Psoas muscle (tissue), 8 donors: ENCODE data around the gene ANXA3. TPM values are rescaled to one million over a fixed set of nuclear protein-coding genes. Genes with fewer than 3 reads are reported as not detected.
A peak's percentile ranks its signal among the peaks of the same experiment; 100 is the strongest.

Experiments
- ATAC-seq, 4 donors: fragments of 200-7000 bp; cut with Tn5 transposase; one replicate each; pipeline ENCODE4 v1.9.1; 2020; ENCODE audit warnings: moderate library complexity in 3 of 4, mild to moderate bottlenecking in 2 of 4
- DNase-seq, 2 donors: peaks; one replicate each; pipeline ENCODE4 v3.0.0-alpha.2; 2020
- H3K27ac ChIP-seq: fragments of 200-600 bp; one replicate; pipeline ENCODE4 v1.8.0; 2022
- H3K27me3 ChIP-seq, 3 donors: fragments of 200-600 bp in 1 of 3; one replicate each; pipeline versions ENCODE4 v1.6.1 to v1.8.0; 2013 to 2022; ENCODE audit warnings: low read length in 2 of 3, mild to moderate bottlenecking in 2 of 3, moderate library complexity in 1 of 3; ENCODE audit not compliant: insufficient read depth in 3 of 3
- H3K36me3 ChIP-seq, 2 donors: fragments of 200-600 bp in 1 of 2; one replicate each; pipeline versions ENCODE4 v1.6.1 to v1.8.0; 2013 to 2022; ENCODE audit warnings: low read depth in 1 of 2, mild to moderate bottlenecking in 1 of 2, moderate library complexity in 1 of 2; ENCODE audit not compliant: insufficient read depth in 1 of 2
- H3K4me1 ChIP-seq: fragments of 200-600 bp; one replicate; pipeline ENCODE4 v1.8.0; 2022
- H3K4me3 ChIP-seq: fragments of 200-600 bp; one replicate; pipeline ENCODE4 v1.8.0; 2022; ENCODE audit warnings: mild to moderate bottlenecking
- H3K9me3 ChIP-seq: fragments of 200-600 bp; one replicate; pipeline ENCODE4 v1.8.0; 2022
- CTCF ChIP-seq: fragments of 200-600 bp; IDR thresholded peaks from one replicate; pipeline ENCODE4 v1.8.0; 2022; ENCODE audit warnings: antibody characterized with exemption
- WGBS, 3 donors: extraction: QIAGEN DNeasy Blood & Tissue Kit; methylation state at CpG; one replicate each; pipeline versions ENCODE4 v1.1.6 to v1.1.7; 2013; 5-methylcytosine and 5-hydroxymethylcytosine counted together
- intact Hi-C, 2 donors: fragments of 100-400 bp; cut with DNase I; formaldehyde crosslinking; loops; one replicate each; pipeline versions ENCODE4 v1.11.0 to v1.14.2; 2022
- polyA plus RNA-seq, 3 donors: library from polyadenylated mRNA; stranded (reverse); fragments of 200-250 nt; gene quantifications; one replicate each; pipeline ENCODE4 v1.2.3, GENCODE V29; 2013
- total RNA-seq, 4 donors: library from RNA; stranded (reverse); fragmentation: NEBNext Ultra II Directional in 2 of 4; extraction: Animal tissue kit (Norgen Biotek cat#: 25700) in 2 of 4; gene quantifications; one replicate each; pipeline versions ENCODE4 v1.2.1 to v1.2.4, GENCODE V29; 2021 to 2023
- donor health status: healthy with polysubstance abuse.
- donor health status: DM: no; HTN: no; CAD: no; lungs with moderate emphysema.
- donor health status: Bipolar disorder and iron deficiency.
- donor health status: healthy.
- donor health status: DM: yes; HTN: yes; CAD: no.
- donor health status: DM: no; HTN: no; CAD: no.
- donor health status: DM: no; HTN: no; CAD: no.
- donor health status: DM: yes; HTN: yes; CAD: no.

Gene ANXA3
- total and polyA plus RNA-seq, 7 donors = 11.8 to 27.6 (median 18.1) TPM

GRCh38 chr4:78644063-78644691, 92.6 kb downstream of the ANXA3 start:
- intact Hi-C loops = loop anchor here in 1 of 2 donors (5.0 kb wide), 1 partner anchor 138 kb away; no protein-coding TSS in a partner anchor
- peaks cover 13% of the 10 kb centered on the region for H3K4me1 ChIP-seq
- no peak for TF ChIP-seq CTCF
- no peak for DNase-seq
- H3K36me3 ChIP-seq = no peaks in the 10 kb centered on the region
- no peaks in the 10 kb centered on the region for H3K9me3 ChIP-seq
- H3K4me3 ChIP-seq = no peak overlapping the region
- H3K27me3 ChIP-seq = no peaks in the 10 kb centered on the region
- no peak overlapping the region for H3K27ac ChIP-seq
- ATAC-seq = no peak

- Histone ChIP-seq H3K4me1 (peaks cover 13% of the 10 kb centered on the region), H3K4me3 (no peak overlapping the region), H3K27me3 (no peaks in the 10 kb centered on the region), H3K9me3 (no peaks in the 10 kb centered on the region), H3K36me3 (no peaks in the 10 kb centered on the region), H3K27ac (peak overlapping the region; percentile 82)
- 59 to 65% (median 59%) methylated on average over 4 of the region's 4 CpGs for WGBS, 3 donors
- TF ChIP-seq CTCF = peak; percentile 86
- intact Hi-C loops = loop anchor here (5.0 kb wide), 2 partner anchors 132 to 137 kb away; partner anchors contain the start of gene BMP2K (in 1 of the 2)
- peak; percentile 42 to 57 for DNase-seq
- peak; percentile 75 to 87 (median 82) for ATAC-seq
Observed at GRCh38 chr4:78644744-78645330, 93.3 kb downstream of the ANXA3 start.

GRCh38 chr4:78645853-78646757, 94.5 kb downstream of the ANXA3 start:
- ATAC-seq = peak; percentile 77 to 96 (median 90)
- no peaks in the 10 kb centered on the region for H3K36me3 ChIP-seq
- H3K4me3 ChIP-seq = peak overlapping the region; percentile 31

GRCh38 chr4:78647272-78647671, 95.7 kb downstream of the ANXA3 start:
- ATAC-seq (no peak), DNase-seq (no peak)
- no peak overlapping the region for H3K27ac ChIP-seq
- H3K4me1 ChIP-seq = peaks cover 13% of the 10 kb centered on the region
- 95 to 98% (median 97%) methylated on average over 2 of the region's 2 CpGs for WGBS, 3 donors
- no peak overlapping the region for H3K4me3 ChIP-seq
- intact Hi-C loops = loop anchor here in 1 of 2 donors (5.0 kb wide), 1 partner anchor 130 kb away; the partner anchor contains the start of gene BMP2K
- no peak for TF ChIP-seq CTCF
- H3K9me3 ChIP-seq = no peaks in the 10 kb centered on the region
- no peaks in the 10 kb centered on the region for H3K27me3 ChIP-seq
- H3K36me3 ChIP-seq = no peaks in the 10 kb centered on the region

More at GRCh38 chr4:78645853-78646757, 94.5 kb downstream of the ANXA3 start:
- TF ChIP-seq CTCF = no peak
- WGBS, 3 donors = 23 to 25% (median 23%) methylated on average over 10 of the region's 10 CpGs
- Histone ChIP-seq H3K27me3 (no peaks in the 10 kb centered on the region), H3K27ac (peak overlapping the region; percentile 82), H3K9me3 (no peaks in the 10 kb centered on the region), H3K4me1 (peaks cover 13% of the 10 kb centered on the region)
- intact Hi-C loops = loop anchor here in 1 of 2 donors (5.0 kb wide), 1 partner anchor 131 kb away; the partner anchor contains the start of gene BMP2K
- DNase-seq = peak; percentile 74 to 82
